Urinary bladder (tissue), 4 donors: ENCODE measurements around the gene SCFD2. TPM values are rescaled to one million over a fixed set of nuclear protein-coding genes. Genes with fewer than 3 reads are reported as not detected.

Experiments used
- DNase-seq: peaks from one replicate; pipeline ENCODE4 v3.0.0-alpha.2; 2015; ENCODE audit errors: extremely low spot score
- H3K27ac ChIP-seq: one replicate; pipeline ENCODE4 v1.5.1; 2013; ENCODE audit warnings: low read depth, mild to moderate bottlenecking, moderate library complexity
- H3K36me3 ChIP-seq: one replicate; pipeline ENCODE4 v1.6.1; 2013; ENCODE audit warnings: mild to moderate bottlenecking, moderate library complexity; ENCODE audit not compliant: insufficient read depth
- H3K4me1 ChIP-seq: one replicate; pipeline ENCODE4 v1.6.1; 2013; ENCODE audit warnings: mild to moderate bottlenecking, moderate library complexity; ENCODE audit not compliant: insufficient read depth
- H3K4me3 ChIP-seq: one replicate; pipeline ENCODE4 v1.5.1; 2013; ENCODE audit warnings: low read depth, low read length
- WGBS: extraction: QIAGEN DNeasy Blood & Tissue Kit; methylation state at CpG from one replicate; pipeline ENCODE4 v1.1.7; 2013; 5-methylcytosine and 5-hydroxymethylcytosine counted together
- polyA plus RNA-seq: library from polyadenylated mRNA; stranded (reverse); fragments of 200-250 nt; gene quantifications from one replicate; pipeline ENCODE4 v1.2.3, GENCODE V29; 2013
- total RNA-seq: library from RNA; depleted of rRNA; stranded (reverse); fragments of >200 nt; gene quantifications from one replicate; pipeline ENCODE4 v1.2.3, GENCODE V29; 2014
- donor health status: healthy with polysubstance abuse.
- donor health status: healthy.

SCFD2 gene
- total and polyA plus RNA-seq, 2 donors, result 8.1 to 23.8 TPM

DNA sequence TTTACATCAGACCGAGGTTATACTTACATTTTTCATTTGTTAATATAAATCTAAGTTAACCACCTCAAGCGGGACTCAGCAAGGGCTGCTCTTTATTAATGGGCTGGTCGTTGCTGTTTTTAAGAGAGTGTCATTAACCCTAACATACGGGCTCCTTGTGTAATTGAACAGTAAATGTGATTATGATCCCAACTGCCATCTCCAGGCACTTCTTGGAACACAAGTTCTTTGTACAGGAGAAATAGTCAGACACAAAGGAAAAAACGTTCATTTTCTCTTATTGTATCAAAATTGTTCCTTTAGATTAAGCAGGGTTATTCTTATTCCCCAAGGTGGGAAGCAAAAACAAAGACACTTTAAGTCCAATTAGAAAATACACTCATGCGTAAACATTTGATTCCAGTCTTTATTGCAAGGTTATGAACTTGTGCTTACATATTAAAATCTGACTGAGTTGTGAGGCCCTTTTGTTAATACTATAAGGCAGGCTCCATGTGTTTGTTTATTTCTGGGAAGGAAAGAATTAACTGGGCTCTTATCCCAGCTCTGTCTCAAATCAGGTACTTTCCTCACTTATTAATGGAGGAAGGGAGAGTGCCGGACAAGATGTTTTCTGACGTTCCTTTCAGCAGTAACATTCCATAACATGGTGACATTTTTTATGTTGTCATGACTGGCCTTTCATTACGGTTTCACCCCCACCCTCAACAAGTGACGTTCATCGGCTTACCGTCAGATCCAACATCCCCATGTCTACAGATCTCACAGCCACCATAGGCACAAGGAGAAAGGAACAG, 407.8 kb downstream of the SCFD2 start:
- no peak overlapping the region for H3K27ac ChIP-seq
- no peaks in the 10 kb centered on the region for H3K36me3 ChIP-seq
- peak; percentile 29 for DNase-seq
- H3K4me1 ChIP-seq, result no peaks in the 10 kb centered on the region
- no peak overlapping the region for H3K4me3 ChIP-seq
- 35% methylated on average over 12 of the region's 12 CpGs for WGBS

DNA sequence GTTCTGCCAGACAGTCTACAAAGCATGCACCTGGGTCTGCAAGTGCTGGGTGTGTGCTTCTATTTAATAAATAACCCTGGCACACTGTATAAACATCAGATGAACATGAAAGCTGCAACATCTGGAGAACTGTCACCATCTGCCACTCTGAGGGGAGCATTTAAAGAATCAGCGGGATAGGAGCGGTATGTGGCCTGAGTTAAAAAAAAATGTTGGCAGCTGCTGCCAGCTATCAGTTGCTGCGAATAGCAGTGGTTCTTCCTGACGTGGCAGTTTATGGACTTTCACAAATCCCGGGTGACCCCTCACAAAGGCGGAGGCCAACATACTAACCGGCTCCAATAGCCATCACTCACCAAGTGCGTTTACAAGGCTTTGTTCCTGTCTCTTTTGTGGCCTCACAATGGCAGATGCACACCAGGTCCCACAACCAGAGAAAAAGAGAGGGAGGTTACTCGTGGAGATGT, 408.6 kb downstream of the SCFD2 start:
- H3K27ac ChIP-seq, result no peak overlapping the region
- H3K4me1 ChIP-seq, result no peaks in the 10 kb centered on the region
- no peak overlapping the region for H3K4me3 ChIP-seq
- H3K36me3 ChIP-seq, result no peaks in the 10 kb centered on the region
- WGBS, result 25% methylated on average over 9 of the region's 9 CpGs
- peak; percentile 45 for DNase-seq

DNA sequence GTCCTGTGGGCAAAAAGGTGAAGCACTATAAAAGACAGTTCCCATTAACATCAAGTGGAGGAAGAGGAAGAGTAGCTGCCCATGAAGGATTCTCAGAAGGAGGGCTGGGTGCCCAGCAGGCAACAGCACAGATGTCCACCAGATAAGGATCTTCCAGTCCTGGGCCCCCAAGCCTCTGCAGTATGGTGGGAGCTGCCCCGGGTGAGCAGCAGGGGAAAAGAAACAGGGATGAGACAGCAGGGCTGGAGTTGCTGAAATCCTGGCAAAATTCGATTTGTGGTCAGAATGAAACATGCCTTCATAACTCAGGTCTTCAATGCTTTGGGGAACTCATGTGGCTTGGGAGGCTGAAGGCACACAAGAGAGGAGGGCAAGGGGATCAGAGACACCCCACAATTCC, 409.2 kb downstream of the SCFD2 start:
- H3K36me3 ChIP-seq, result no peaks in the 10 kb centered on the region
- WGBS, result 68% methylated on average over 2 of the region's 2 CpGs
- no peaks in the 10 kb centered on the region for H3K4me1 ChIP-seq
- H3K27ac ChIP-seq, result no peak overlapping the region
- no peak overlapping the region for H3K4me3 ChIP-seq
- no peak for DNase-seq

DNA sequence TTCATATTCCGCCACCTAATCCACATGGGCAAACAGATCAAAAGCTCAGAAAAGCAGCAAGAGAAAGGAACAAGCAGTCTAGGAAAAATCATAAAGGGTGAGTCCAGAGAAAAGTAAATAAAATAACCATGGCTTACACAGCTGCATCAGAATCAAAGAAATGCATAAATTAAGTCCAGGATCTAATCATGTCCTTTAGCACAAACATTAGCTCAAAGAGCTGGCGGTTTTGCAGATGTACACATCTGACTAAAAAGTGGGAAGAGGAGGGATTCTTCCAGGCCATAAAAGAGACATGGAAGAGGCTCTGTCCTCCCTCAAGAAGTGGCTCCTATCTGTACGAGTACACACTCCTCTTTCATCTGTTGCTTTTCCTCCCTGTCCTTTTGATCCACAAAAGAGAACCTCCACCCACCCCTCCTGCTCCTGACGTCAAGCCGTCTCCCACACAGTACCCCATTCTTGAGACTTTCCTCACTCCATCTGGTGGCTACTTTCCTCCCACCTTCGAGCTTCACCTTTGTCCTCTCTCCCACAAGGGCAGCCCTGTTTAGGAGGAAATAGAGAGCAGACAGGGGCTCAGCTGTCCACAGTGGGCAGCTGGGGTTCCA, 411.2 kb downstream of the SCFD2 start:
- H3K27ac ChIP-seq, result no peak overlapping the region
- no peak for DNase-seq
- H3K4me3 ChIP-seq, result no peak overlapping the region
- H3K4me1 ChIP-seq, result no peaks in the 10 kb centered on the region
- 73% methylated on average over 6 of the region's 6 CpGs for WGBS
- H3K36me3 ChIP-seq, result no peaks in the 10 kb centered on the region

DNA sequence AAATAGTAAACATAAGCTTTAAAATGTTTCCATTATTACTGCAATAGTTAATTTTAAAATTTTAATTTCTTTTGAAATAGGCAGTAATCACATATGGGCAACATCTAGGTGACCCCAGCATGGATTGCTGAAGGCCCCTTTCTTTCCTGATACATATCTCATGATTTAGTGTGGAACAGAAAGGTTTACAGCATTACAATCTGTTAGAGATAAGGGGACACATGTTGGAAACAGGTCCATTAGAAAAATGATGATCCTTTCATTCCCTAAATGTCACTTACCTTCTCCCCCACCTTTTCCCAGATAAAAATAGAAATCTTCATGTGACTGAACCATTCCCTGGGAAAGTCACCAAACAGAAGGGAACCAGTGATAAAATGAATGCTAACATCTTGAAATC, 413.3 kb downstream of the SCFD2 start:
- no peak overlapping the region for H3K4me3 ChIP-seq
- no peaks in the 10 kb centered on the region for H3K4me1 ChIP-seq
- H3K36me3 ChIP-seq, result no peaks in the 10 kb centered on the region
- DNase-seq, result no peak
- no peak overlapping the region for H3K27ac ChIP-seq

DNA sequence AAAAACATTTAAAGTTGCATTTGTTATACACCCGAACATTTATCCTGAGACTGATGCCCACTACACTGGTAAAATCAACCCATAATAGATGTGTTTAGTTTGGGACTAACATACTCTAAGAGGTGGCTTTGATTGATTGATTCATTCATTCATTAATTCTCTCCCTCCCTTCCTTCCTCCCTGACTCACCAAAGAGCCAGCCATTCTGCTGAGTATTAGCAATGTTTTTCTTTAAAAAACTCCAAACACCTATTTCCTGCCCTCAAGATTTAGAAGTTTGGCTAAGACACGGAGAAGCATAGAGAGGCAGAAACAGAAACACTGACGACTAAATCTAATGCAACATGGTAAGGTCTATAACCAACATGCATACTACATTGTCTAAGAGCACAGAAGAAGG, 414.8 kb downstream of the SCFD2 start:
- DNase-seq, result no peak
- no peaks in the 10 kb centered on the region for H3K36me3 ChIP-seq
- H3K4me3 ChIP-seq, result no peak overlapping the region
- H3K4me1 ChIP-seq, result no peaks in the 10 kb centered on the region
- 93% methylated on average over 3 of the region's 3 CpGs for WGBS
- H3K27ac ChIP-seq, result no peak overlapping the region

DNA sequence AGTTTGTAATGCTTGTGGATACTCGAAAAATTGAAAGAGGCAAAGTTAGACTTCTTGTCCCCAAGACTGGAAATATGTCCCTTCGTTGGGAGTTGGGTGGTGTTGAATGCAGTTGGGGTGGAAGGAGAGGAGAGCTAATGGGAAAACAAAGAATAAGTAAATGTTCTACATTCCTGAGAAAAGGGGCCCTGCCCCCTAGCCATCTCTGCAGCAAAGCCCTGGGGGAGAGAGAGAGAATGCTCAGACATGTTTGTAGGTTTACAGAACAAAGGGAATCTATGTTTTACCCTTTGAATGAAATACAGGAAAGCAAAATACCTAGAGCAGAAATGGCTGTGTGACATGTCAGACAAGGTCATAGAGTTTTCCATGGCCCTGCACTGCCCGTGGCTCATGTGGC, 415.6 kb downstream of the SCFD2 start:
- 92% methylated on average over 3 of the region's 3 CpGs for WGBS
- Histone ChIP-seq H3K4me1 (no peaks in the 10 kb centered on the region), H3K36me3 (no peaks in the 10 kb centered on the region), H3K27ac (no peak overlapping the region), H3K4me3 (no peak overlapping the region)
- no peak for DNase-seq

DNA sequence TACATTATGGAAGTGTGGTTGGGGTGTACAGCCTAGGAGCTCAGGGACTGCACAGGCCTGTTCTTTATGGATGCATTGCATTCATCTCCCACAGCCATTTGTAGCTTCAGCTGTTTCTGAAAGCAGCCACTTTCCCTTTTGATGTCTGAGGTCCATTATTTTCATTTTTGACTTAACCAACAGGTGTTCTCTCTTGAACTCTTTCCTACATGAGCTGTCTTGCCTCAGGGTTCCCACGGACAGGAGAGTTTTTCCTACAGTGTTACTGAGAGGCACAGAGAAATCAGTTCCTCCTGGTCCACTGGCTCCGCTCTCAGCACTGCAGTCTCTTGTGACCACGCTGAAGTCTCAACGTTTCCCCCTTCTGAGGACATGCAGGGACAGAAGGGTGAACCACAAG, 416.5 kb downstream of the SCFD2 start:
- Histone ChIP-seq H3K27ac (no peak overlapping the region), H3K36me3 (no peaks in the 10 kb centered on the region), H3K4me1 (no peaks in the 10 kb centered on the region), H3K4me3 (no peak overlapping the region)
- WGBS, result 85% methylated on average over 4 of the region's 4 CpGs
- no peak for DNase-seq

DNA sequence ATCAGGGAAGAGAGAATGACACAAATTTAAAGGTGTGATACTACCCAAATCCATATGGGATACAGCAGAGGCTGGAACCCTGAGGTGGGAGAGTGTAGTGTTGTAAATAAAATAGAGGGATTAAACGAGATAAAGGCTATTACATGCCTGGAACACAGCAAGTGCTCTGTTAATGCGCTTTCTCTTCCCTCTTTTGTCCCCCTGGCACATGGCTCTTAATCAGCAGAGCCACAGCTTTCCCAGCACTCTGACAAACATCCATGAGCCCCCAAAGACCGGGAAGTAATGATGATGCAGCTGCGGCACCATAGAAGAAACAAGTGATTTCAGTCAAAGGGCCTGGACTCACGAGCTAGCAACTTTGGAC, 417.8 kb downstream of the SCFD2 start:
- H3K36me3 ChIP-seq, result no peaks in the 10 kb centered on the region
- no peaks in the 10 kb centered on the region for H3K4me1 ChIP-seq
- 77% methylated on average over 5 of the region's 5 CpGs for WGBS
- no peak overlapping the region for H3K27ac ChIP-seq
- DNase-seq, result no peak
- no peak overlapping the region for H3K4me3 ChIP-seq

DNA sequence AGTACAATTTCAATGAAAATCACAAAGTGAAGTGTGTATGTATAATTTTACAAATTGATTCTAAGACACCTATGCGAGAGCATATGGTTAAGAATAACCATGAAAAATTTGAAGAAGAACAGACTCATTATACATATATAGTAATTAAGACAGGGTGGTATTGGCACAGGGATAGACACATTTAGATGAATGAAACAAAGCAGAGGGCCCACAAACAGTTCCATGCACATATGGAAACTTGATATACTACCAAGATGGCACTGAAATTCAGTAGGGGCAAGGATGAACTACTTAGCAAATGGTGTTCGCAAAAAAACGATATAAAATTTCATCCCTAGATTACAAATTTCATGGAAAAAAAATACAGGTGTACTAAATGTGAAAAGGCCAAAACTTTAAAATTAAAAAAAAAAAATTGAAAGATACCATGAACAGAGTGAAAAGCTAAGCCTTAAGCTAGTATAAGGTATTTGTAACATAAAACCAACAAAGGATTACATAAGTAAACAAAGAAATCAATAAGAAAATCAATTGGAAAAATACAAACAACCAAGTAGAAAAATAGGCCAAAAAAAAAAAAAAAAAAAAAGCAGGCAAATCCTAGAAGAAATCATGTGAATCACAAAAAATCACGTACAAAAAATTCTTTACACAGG, 418.3 kb downstream of the SCFD2 start:
- no peak overlapping the region for H3K27ac ChIP-seq
- no peaks in the 10 kb centered on the region for H3K36me3 ChIP-seq
- 93% methylated on average over 4 of the region's 4 CpGs for WGBS
- no peak overlapping the region for H3K4me3 ChIP-seq
- H3K4me1 ChIP-seq, result no peaks in the 10 kb centered on the region
- no peak for DNase-seq

DNA sequence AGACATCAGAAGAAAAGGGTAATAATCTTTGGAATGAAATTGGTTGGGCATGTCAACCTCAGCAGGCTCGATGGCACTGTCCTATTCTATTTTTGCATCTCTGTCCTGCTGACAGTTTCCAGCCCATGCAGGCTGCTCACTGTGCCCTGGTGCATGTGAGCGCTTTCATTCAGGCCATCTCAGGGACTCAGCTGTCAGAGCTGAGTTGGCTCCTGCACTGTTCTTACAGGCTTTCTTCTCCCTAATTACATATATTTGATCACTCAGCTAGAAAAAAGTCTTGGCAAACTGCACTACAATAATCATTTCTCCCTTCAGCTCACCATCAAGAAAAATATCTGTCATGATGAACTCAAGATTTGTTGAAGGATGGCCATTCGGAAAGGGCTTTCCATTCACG, 419.0 kb downstream of the SCFD2 start:
- DNase-seq, result no peak
- Histone ChIP-seq H3K4me1 (no peaks in the 10 kb centered on the region), H3K36me3 (no peaks in the 10 kb centered on the region), H3K27ac (no peak overlapping the region), H3K4me3 (no peak overlapping the region)
- WGBS, result 84% methylated on average over 4 of the region's 4 CpGs

DNA sequence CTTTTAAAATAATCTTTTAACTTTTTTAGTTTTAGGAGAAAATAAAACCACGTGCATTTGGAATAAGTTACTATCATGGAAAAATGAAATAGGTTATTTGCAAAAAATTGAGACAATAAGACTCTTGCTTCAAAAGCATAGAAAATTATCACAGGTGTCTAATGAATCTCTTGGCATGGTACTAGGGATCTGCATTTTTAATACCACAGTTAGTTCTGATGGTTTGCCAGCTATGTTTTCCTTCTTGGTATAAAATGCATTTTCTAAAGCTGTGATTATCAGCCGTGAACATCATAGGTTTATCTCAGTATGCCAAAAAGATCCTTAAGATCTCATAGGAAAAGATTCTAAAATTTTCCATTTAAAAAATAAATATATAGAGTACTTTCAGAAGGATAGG, 419.9 kb downstream of the SCFD2 start:
- Histone ChIP-seq H3K4me1 (no peaks in the 10 kb centered on the region), H3K4me3 (no peak overlapping the region), H3K36me3 (no peaks in the 10 kb centered on the region), H3K27ac (no peak overlapping the region)
- no peak for DNase-seq
- WGBS, result 83% methylated on average over 2 of the region's 2 CpGs

DNA sequence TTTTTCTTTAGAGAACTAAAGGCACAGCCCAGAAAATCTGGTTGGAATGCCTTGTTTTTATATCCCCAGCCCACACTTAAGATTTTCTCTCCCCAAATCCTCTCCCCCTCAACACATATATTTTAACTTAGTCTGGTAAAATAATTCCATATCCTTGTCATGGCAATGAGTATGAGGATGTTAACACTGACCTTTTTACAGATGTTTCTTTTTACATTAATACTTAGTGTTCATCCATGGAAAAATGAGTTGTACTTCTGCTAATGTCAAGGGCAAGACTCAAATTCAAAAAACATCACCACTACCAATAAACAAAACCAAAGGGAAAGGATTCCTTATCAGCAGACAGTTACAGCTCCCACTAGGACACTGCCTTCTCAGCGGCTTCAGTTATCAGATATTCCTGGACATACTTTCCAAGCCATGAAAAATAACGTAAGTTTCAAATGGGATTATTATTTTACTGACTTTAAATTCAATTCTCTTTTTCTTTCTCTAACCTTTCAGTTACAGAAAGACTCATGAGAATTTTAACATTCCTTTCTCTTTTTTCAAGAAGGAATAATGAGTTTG, 420.4 kb downstream of the SCFD2 start:
- WGBS, result 59% methylated on average over 2 of the region's 2 CpGs
- no peak overlapping the region for H3K27ac ChIP-seq

DNA sequence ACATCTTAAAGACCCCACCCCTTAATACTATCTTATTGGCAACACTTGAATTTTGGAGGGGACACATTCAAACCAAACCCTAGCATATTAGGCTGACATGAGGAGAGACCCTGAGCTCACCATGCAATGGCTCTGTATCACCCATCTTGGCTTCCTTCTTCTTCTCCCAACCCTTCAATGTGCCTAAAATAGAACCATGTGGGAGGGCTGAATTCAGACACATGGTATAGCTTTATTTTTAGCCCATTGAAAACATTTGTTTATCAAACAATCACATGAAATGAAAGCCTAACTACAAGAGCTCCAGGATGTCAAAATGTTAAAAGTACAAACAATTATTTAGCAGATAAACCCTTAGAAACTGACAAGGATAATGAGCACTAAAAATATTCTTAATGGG, 422.2 kb downstream of the SCFD2 start:
- no peak for DNase-seq
- no peak overlapping the region for H3K27ac ChIP-seq
- no peaks in the 10 kb centered on the region for H3K4me1 ChIP-seq
- no peaks in the 10 kb centered on the region for H3K36me3 ChIP-seq
- no peak overlapping the region for H3K4me3 ChIP-seq

More for the DNA sequence above, 420.4 kb downstream of the SCFD2 start:
- Histone ChIP-seq H3K36me3 (no peaks in the 10 kb centered on the region), H3K4me3 (no peak overlapping the region), H3K4me1 (no peaks in the 10 kb centered on the region)
- peak; percentile 52 for DNase-seq
